Activated CD8-positive, alpha-beta memory T cell treated with anti-CD3 and anti-CD28 coated beads, Interleukin-2, amount 50 U/mL, for 24 hours (primary cell): ENCODE measurements around the gene TWSG1.
"Not testable (repeated sequence)": the region's sequence is repeated elsewhere in the genome, so short reads cannot be mapped to it uniquely, and the experiment has no call there.

Experiments used
- DNase-seq: peaks from one replicate; pipeline ENCODE4 v3.0.0-alpha.2; 2020; ENCODE audit errors: extremely low read depth

The TWSG1 gene

DNA sequence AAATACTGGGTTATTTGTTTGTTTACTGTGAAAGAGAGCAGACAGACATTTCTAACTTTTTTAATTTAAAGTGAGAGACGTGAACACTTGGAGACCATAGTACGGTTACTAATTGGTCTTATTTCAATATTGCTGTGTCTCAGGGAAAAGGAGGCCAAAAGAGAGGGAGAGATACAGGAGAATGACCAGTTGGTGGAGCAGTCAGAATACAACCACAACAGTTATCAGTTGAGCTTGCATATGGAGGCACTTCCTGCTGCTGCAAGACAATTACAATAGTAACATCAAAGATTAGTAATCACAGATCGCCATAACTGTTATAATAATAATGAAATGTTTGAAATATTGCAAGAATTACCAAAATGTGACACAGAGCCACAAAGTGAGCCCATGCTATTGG is 58.2 kb downstream of the TWSG1 start:
- no peak for DNase-seq

DNA sequence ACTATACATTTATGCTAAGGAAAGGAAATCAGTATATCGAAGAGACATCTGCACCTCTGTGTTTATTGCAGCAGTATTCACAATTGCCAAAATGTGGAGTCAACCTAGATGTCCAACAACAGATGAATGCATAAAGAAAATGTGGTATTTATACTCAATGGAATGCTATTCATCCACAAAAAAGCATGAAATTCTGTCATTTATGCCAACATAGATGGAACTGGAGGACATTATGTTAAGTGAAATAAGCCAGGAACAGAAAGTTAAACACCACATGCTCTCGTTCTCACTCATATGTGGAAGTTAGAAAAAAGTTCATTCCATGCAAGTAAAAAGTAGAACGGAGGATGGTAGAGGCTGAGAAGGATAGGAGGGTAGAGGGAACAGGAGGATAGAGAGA is 59.5 kb downstream of the TWSG1 start:
- no peak for DNase-seq

DNA sequence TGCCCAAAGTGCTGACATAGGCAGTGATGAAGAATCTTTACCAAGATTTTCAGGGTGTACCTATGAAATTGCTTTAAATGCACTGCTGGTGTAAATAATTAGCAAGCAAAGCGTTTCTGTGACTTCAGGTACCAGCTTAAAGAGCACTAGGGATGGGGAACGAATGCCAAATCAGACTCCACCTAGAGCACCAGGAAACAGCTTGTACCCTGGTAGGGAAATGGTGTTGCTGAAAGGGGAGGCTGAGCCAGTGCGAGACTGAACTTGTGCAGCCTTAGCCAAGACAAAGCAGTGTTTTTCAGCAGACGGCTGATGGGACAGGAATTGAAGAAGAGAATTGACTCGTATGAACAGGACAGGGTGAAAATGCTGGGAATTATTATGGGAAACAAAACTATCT is 65.6 kb downstream of the TWSG1 start:
- no peak for DNase-seq

DNA sequence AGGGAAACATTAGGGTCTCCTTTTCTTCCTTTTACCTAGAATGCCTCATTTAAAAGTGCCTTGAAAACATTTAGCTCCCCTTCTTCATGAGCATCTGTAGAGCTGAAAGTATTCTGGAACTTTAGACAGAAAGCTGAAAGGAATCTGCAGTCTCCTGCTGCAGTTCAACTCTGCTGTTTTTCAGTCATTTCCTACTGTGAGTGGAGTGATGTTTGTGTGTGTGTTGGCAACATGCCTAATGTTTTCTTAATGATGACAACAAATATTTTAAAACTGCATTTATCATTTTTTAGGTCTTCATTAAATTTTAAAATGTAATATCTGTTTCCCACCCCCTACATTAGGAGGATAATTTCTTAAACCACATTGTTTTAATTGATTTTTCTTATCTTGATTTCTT is 66.6 kb downstream of the TWSG1 start:
- no peak for DNase-seq

DNA sequence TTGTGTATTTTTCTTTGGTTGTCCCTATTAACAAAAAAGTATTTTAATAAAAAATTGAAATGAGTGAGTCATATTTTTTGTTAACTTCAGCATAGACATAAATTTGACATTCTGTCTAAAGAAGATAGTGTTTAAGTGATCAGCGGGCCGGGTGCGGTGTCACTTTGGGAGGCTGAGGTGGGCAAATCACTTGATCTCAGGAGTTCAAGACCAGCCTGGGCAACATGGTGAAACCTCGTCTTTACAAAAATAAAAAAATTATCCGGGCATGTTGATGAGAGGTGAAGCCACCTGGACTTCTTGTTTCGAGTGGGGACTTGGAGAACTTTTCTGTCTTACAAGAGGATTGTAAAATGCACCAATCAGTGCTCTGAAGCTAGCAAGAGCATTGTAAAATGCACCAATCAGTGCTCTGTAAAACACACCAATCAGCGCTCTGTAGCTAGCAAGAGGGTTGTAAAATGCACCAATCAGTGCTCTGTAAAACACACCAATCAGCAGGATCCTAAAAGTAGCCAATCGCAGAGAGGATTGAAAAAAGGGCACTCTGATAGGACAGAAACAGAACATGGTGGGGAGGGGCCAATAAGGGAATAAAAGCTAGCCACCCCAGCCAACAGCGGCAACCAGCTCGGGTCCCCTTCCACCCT is 67.9 kb downstream of the TWSG1 start:
- not testable (repeated sequence) for DNase-seq

DNA sequence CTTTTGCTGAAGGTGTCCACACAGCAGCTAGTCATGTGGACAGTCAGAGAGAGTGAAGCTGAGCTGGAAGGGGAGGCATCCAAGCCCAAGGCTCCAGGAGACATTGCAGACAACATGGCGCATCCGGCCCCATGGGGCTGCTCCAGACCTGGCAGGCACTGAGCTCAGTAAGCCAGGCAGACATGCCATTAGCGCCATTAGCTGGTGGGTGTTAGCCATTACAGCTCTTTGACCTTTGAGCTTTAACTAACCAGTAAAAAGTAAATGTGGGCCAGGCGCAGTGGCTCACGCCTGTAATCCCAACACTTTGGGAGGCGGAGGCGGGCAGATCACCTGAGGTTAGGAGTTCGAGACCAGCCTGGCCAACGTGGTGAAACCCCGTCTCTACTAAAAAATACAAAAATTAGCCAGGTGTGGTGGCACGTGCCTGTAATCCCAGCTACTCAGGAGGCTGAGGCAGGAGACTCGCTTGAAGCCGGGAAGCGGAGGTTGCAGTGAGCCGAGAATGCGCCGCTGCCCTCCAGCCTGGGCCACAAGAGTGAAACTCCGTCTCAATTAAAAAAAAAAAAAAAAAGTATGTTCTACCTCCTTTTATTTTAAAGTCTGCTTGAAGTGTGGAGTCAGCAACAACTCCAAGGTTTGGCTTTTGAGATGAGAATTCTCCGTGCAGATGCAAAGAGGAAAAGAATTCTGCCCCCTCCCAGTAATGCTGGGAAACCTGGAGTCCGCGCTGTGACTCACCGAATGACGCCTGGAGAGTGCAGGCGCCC is 69.4 kb downstream of the TWSG1 start:
- no peak for DNase-seq

DNA sequence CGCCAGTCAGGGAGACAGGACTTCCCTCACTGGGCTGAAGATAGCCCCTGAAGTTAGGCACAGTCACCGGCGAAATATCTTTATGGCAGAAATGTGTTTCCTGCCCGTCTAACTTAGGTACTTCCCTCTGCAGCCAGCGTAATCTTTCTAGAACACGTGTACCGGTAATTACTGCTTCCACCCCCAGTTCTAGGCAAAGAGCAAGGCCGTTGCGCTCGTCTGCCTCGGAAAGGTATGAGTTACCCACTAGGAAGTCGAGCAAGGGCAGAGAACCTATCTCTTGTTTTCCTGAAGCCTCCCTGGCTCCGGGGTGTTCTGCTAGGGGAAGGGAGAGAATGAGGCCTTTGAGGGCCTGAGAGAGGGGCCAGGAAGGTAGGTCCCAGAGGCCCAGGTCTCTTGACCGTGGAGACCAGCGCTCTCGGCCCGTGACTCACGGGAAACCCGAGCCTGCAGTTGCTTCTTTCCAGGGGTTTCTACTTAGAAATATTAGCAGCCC is 70.0 kb downstream of the TWSG1 start:
- DNase-seq, result no peak

DNA sequence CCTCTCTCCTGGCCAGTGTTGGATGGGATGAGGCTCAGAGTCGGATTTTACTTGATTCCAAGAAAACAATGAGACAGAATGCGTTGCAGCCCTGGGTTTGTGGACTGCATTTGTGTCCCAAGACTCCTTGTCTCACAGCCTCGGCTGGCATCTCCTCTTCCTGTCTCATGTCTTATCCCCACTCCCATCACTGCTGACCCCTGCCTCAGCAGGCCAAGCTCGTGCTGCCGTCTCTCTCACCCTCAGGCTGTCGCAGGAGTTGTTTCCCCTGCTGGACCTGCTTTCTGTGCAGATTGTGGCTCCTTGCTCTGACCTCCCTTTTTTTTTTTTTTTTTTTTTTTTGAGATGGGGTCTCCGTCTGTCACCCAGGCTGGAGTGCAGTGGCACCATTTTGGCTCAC is 70.6 kb downstream of the TWSG1 start:
- no peak for DNase-seq

DNA sequence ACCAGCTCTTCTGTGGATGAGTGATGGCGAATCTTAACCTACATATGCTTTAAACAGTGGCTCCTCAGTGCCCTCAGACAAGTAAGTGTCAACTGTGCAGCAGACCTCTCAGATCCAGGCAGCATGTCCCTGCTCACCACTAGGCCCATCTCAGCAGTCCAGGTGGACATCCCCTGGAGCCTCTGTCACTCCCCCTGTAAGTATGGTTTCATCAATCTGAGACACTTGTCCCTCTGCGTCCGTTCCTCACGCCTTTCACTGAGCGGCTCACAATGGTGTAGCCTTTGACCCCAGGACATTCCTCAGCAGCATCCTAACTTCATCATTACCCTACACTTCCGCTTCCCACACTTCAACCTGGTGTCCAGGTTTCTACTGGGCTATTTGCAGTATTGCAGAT is 71.4 kb downstream of the TWSG1 start:
- DNase-seq, result no peak

DNA sequence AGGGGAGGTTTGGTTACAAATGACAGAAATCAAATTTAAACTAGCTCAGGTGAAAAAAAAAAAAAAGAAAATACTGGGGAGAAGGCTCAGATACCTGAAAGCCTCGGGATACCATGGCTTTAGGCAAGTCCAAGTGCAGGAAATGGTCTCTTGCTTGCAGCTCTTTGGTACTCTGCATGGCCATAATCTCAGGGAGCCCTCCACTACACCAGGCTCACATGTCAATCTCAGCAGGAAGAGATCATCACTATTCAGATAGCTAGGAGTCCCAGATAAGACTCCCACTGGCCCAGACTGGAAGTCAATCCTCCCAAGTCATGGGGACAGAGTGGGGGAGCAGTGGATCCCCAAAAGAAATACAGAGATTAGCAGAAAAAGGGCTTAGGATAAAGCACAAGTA is 75.9 kb downstream of the TWSG1 start:
- DNase-seq, result no peak

DNA sequence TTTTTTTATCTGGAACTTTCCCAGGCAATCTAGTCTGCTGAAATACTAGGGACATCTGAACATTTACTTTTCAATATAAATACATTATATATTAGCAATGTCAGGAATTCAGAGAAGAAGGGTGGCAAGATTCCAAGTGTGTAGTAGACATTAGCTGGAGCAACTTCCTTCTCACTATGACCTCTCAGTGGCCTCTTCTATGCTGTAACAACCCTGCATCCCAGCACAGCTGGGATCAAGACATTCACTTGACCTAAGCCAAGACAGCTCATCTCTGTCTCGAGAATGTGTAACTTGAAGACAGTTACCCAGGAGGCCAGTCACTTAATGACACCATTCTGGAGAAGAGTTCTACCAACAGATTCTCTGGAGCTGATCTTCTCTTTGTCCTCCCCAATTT is 79.0 kb downstream of the TWSG1 start:
- no peak for DNase-seq

DNA sequence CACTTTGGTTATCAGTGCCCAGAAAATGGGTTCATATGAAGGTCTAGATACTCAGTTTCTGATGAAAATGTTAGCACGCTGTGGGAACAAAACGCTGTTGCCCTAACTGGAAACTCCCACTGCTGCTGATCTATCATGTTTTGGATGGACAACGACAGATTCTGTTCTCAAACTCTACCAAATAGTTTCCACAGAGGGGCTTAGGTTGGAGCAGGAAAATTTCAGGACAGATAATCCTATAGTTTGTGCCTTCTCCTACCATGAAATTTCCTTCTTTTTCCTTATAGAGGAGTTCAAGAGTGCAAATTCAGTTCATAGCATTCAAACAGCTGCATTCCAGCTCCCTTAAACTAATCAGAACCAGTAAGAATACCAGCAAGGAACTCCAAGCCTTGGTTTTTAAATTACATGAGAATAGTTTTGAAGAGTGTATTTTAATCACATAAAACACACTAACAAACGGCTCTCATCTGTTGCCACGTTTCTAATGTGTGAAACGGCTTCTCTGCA is 82.0 kb downstream of the TWSG1 start:
- DNase-seq, result no peak

DNA sequence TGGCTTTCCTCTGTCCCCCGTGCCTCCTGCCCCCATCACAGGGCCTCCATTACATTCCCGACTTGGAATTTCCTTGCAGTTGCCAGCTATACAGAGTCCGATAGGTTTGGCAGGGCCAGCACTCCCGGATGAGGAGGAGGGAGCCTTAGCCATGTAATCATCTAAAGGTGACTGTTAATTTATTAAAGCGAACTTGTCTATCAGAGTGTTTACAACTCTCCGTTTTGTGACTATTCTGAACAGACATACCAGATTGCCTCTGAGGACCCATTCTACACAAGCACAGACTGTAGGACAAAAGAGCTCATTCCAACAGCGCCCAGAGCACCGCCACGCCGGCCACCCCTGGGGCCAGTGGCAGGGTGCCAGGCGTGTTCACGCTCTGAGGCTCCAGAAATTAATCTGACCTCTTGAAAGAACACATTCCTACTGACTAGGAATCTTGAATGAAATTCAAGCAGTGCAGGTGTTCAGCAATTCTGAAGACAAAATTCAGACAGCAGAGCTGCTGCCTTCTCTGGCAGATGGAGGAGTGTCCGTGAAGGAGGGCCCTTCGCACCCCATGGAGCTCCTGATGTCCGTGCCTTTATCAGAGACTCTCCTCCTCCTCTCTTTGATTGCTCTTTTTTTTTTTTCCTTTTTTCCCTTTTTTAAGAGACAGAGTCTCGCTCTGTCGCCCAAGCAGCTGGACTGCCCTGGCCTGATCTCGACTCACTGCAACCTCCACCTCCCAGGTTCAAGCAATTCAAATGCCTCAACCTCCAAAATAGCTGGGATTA is 82.7 kb downstream of the TWSG1 start:
- no peak for DNase-seq

DNA sequence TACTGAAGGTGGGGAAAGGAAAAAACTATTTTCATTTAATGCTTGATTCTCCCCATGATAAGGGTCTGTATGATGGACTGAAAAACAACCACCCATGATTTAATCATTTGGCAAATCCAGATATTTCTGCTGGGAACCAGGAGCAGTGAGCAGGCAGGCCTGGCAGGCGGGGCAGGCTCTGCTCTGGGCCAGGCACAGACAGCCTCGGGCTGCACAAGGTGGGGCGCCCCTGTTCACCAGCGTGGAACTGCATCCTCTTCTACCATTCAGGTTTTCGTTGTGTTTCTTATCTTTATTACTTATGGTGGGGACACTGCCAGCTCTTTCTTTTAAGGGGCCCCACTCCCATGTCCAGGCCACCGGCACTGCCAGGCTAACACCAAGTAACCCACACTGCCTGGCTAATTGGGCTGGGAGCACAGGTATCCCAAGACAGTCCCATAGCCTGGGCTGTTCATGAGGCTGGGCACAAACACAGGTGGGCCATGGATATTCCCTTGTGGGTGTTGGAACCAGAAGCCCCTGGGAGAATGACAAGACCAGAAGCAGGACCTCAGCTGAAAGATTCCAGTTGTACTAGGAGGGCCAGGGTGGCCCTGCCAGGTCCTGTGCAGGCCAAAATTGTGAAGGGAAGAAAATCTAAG is 83.6 kb downstream of the TWSG1 start:
- no peak for DNase-seq

DNA sequence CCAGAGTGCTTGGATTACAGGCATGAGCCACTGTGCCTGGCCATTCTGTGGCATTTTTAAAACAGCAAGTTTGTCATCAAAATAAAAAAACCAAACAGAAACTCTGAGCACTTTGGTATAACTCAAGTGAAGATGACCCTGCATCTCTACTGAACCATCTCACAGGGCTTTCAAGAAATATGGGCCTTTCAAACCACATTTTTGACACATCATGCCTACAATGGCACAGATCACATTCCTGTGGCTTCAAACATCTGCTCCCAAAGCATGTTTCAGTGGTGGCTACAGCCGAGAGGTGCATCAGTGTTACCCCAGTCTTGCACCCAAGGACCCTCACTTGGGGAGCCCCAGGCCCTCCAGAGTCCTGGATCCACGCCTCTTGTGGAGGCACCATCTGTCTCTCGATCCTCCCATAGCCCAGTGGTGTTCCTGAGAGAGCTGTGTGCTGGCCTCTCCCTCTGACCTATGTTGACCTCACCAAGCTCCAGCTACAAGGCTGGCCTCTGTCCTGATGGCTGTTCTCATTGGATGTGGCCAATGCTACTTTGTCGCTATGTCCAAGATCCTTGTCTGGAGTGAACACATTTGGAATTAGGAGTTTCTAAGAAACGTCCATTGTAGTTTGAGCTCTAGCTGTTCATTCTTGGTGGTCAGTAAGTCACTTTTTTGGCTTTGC is 85.5 kb downstream of the TWSG1 start:
- no peak for DNase-seq

DNA sequence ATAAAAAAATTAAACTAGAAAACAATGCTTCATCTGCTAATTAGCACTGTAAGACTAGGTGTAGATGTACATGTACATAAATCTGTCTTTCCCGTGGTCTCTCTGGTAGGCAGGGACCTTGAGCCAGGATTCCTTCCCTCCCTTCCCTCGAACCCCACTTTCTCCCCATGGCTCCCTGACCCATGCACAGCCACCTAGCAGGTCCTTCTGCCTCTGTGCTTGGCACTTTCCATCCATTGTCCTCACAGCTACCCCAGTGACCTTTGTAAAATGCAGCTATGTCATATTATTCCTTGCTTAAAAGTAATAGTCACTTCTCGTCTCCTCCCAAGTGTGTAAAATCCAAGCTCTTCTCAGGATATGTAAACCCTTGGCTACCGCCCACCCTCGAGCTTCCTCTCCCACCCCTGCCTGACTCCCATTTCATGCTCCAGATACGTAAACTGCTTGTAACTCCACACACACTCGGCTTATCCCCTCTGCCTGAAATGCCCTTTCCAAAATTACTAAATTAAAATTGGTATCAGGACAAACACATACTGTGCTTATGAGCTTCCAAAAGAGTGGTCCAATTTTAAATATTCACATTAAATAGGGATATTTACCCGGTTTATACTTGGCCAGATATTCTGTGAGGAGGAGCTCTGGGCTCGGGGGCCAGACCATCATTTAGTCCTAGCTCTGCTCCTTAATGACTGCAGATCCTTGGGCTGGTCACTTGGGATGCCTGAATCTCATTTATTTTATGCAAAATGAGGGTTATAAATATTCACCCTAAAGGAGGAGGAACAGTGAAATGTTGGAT is 86.7 kb downstream of the TWSG1 start:
- DNase-seq, result no peak

DNA sequence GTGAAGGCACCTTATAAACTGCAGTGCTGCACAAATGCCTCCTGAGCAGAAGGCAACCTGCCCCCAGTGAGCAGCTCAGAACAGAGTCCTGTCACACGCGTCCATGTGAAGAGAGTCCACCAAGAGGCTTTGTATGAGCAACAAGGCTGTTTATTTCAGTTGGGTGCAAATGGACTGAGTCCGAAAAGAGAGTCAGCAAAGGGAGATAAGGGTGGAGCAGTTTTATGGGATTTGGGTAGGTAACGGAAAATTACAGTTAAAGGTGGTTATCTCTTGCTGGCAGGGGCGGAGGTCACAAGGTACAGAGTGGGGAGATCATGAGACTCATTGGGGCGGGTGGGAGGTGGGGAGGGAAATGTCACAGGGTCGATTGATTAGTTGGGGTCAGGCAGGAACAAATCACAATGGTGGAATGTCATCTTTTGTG is 87.3 kb downstream of the TWSG1 start:
- DNase-seq, result no peak

DNA sequence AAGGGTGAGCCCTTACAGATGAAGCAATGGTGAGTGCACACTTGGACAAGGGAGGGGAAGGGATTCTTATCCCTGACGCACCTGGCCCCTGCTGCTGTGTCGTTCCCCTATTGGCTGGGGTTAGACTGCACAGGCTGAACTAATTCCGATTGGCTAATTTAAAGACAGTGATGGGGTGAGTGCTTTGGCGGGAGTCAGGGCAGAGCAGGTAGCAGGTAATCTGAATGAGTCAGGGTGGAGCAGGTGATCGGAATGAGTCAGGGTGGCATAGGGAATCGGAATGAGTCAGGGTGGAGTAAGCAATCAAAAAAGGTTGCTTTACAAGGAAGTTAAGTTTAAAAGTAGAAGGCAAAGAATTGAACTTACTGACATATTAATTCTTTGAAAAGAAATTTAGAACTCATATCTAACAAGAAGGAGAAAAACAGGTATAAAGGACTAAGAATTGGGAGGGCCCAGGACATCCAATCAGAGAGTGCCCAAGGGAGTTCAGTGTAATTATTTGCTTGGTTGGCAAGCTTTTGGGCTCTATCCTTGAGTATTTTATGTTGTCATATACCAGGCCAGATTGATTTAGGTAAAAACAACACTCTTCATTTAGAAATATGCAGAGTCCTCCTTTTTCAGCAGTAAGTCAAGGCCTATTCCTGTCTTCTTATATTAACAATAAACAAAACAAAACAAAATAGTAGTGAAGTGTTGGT is 88.4 kb downstream of the TWSG1 start:
- DNase-seq, result no peak

DNA sequence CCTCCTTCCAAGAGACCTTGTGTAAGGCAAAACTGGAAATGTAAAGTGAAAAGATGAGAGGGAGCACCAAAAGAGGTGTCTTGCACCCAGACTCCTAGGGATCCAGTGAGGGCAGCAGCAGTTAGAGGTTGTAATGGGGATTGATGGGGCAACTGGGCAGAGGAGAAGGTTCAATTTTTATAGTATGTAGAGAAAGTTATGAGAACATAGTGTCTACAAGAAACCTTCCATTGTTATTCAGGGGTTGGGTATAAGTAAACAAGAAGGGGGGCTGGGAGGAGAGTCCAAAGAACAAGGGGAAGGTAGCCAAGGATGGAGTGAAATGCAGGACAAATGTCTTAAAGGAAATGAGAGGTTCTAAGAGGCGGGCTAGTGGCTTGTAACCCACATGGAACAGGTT is 89.1 kb downstream of the TWSG1 start:
- DNase-seq, result not testable (repeated sequence)

DNA sequence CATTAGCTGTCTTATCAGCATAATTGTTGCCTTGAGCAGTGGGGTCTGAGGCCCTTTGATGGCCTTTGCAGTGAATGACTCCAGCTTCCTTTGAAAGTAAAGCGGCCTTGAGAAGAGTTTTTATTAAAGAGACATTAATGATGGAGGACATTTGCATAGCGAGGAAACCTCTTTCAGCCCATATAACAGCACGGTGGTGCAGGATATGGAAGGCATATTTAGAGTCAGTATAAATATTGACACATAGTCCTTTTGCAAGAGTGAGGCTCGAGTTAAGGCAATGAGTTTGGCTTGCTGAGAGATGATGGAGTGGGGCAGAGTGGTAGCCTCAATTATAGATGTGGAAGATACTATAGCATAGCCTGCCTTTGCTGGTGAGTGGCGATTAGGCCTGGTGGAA is 89.7 kb downstream of the TWSG1 start:
- not testable (repeated sequence) for DNase-seq
